GM19351 (cell line): ENCODE results near the gene IKZF1.

Experiments
- ATAC-seq: cut with Tn5 transposase; IDR thresholded peaks from one replicate; pipeline ENCODE4 v1.9.1; 2021; ENCODE audit warnings: mild to moderate bottlenecking, moderate library complexity; ENCODE audit not compliant: unreplicated experiment

The IKZF1 gene

DNA sequence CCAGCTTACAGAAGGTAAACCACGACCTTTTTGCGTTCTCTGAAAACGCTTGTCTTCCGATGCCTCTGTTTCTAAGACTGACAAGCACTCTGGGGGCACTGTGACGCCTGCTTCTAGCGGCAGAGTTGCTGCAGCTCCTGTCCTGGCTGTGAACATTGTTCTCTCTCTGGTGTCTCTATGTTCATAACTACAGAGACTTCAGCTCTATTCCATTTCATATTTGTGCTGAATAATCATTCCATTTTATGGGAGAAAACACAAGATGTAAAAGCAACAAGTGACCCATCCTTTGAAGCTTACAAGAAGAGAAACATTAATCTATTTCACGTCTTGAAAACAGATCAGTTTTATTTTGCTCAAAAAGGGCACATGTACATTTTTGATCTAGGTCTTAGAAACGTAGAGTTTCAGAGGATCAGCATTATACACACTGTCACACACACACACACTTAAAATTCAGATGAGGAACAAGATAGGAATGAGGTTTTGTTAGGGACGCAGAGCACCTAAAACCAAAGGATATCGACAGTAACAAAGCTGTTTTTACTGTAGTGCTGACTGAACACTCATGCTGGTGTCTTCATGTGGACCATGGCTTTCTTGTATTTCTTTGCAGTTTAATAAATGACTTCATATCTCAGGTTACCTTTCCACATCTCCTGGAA, 3.0 kb downstream of the IKZF1 start:
- ATAC-seq, result peak; percentile 34

DNA sequence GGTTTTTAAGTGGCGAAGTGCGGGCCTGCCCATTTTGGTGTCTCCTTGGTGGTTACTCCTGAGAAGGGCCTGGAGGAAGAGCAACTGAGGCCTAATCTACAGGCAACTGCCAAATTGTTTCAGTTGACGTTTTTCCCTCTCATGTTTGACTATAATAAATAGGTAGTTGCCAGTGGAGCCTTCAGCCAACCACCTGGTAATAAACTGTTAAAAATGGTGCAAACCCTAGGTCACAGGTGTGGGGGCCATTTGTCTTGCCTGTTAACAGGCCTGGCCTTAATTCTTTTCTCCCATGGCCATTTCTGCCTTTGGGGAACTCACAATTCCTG, 3.7 kb downstream of the IKZF1 start:
- no peak for ATAC-seq

DNA sequence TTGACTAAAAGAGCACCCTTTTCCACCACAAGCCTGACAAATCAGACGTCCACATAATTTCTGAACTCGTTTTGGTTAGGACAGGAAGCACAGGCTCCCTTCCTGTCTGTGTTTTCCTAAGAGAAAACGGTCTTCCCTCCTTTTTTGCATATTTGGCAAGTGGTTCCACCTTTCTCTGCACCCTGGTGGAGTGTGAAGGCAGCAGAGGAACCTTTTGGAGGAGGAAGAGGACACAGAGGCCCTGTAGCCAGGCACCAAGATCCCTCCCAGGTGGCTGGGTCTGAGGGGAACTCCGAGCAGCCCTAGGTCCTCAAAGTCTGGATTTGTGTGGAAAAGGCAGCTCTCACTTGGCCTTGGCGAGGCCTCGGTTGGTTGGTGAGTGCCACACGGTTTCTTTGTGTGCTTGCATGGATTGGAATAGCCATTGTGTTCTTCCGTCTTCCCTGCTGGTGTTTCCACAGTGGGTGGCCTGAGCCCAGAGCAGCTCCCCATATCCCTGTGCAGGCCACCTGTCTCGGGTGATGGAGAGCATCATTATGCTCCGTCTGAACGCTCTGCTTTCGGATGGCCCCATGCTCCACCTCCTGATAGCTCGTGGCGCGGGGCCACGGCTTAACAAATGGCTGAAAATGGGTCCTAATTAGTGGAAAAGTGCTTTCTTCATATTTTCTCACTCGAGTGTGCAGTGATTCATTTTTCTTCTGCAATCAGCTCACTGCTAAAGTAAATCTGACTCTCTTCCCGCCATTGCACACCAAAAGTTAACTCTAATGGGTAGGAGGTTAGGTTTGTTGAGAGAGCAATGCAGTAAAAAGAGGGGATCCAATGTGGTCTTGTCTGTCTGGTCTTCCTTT, 4.2 kb downstream of the IKZF1 start:
- peak; percentile 19 for ATAC-seq

DNA sequence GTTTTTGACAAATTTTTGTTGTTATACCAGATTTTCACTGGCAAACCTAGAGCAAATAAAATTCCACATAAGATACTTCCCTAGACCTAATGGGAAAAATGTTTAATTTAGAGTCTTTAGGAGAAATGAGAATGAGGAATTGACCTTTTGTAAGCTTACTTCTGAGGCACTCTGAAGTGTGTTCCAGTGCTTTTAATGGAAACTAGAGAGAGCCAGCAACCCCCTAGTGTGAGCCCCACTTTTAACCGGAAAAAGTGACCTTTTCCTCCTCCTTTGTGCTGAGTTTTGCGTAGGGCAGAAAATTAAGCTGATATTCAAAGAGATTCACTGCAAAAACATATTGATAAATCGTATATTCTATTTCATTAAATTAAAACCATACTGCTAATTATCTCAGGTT, 5.2 kb downstream of the IKZF1 start:
- ATAC-seq, result no peak

DNA sequence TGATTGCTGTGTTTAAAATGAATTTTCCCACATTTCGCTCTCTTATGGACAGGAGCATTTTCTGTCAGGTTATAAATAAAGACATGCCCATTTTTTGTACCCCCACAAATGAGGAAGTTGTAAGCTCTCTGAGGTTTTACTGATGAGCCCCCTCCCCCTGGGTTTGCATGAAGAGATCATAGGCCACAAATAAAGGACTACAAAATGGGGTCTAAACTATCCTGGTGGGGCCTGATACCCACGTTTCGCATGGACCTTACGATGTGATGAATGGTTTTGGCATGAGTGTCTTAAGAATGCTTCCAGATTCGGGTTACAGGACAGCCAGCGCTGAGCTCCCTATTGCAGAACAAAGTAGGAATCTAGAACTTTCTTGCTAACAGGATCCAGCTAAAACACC, 5.8 kb downstream of the IKZF1 start:
- ATAC-seq, result no peak

DNA sequence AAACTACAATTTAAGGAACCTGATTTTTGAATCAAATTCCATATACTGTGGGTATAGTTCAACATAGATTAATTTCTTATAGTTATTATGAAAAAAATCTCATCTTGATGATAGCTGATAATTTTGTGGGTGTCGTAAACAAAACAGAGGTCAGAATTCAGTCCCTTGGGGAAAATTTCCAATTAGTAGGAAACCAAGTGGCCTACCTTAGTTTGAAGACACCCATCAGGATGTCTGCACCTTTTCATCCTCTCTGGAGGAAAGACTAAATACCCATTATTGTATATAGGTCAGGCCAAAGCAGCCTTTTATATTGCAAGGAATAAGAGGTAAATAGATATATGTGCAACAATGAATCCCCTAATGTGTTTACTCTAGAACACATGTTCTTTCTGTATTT, 6.4 kb downstream of the IKZF1 start:
- ATAC-seq, result no peak

DNA sequence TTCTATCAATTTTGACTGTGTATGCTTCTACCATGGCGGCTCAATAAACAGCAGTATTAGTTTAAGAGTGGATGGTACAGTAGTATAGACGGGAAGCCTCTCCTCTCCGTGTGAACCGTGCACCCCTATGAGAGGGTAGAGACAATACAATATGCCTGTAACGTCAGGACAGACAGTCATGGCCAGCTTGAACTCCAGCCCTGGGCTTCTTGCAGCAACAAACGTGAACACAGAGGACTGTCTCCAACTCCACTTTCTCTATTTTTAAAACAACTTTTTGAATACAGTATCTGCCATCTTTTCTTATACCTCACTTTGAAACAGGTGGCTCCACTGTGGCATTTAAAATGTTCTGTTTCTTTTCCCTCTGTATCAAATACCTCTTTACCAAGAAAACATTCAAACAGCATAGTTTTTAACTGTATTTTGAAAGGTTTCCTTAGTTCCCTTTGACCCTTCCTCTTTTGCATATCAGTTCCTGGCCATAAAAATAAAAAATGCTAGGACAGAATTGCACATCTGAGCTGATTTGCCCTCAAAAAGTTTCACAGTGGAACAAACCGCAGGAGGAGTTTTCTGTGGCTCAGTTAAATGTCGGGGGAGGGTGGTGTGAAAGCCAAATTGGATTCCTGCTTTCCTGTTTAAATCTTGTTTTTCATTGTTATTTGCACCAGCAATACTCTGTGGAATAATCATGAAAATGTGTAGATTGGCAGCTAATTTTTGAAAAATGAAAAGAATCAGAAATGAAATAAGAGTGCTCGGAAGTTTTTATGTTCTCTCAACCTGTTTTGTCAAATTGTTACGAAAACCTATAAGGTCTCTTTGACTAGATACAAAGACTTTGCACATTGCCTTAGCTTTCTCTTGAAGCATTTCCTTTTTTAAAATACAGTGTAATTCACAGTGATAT, 8.0 kb downstream of the IKZF1 start:
- ATAC-seq, result no peak

DNA sequence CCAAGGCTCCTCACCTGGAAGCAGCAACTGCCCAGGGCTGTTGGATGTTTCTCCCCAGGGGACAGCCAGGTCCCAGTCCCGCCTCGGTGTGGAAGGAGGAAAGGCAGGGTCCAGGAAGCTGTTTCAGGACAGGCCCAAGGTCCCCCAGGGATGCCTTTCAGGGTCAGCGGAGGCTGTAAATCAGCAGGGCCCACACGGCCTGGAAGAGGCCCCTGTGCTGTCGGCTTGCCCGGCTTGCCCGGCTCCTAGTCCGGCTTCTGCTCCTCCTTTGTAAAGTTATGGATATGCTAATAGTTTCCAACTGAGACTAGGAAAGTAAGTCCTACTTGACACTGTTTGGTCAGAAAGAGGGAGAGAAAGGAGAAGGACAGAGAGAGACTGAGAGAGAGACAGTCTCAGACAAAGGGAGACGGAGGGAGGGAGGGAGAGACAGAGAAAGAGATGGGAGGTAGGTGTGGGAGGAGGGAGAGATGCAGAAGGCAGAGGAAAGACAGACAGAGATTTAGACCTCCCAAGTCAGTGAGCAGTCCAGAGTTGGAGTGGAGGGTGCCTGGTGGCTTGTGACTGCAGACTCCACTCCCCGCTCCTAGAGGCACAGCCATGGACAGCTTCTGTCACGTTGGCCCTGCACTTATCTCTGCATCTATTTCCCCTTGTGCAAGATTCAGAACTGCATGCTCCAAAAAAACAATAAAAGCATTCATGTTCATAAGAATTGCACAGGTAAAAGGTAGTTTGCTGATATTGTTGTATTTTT, 10.5 kb downstream of the IKZF1 start:
- ATAC-seq, result no peak

DNA sequence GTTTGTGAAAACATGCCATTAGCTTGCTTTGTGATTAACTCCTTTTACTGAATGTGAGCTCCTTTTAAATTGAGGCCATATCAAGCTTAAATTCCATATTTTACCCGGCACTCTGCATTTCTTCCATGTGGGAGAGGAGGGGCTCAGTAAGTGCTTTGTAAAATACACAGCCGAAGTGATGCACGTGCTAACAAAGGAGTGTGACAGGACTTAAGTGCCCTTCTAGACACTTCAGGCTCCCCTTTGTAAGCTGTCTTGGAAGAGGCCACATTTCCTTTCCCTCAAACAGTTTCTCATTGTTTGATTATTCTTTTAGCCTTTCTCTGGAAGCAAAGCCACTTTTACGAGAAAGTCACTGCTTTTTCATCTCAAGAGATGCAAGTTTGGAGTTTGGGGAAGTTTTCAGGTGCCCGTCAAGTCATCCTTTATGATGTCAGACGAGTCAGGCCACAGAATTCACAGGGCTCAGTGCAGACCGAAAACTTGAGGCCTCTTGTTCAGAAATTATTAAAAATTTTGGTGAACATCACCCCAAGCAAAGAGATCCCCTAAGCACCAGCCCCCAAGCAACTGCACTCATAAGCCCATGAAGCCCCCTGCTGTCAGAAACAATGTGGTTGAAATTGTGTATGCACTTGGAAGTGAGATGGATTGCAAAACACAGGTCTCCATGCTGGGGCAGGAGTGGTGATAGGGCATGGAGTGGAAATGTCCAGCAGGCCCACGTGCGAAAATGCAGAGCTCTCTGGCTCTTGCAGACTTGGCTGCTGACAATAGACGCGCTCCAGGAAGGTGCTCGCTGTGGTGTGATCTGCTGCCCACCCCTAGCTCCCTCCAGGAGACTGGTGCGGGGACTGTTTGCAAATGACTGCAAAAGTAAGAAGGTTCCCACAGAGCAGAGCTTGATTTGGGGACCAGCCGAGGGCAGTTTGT, 11.5 kb downstream of the IKZF1 start:
- ATAC-seq, result no peak

DNA sequence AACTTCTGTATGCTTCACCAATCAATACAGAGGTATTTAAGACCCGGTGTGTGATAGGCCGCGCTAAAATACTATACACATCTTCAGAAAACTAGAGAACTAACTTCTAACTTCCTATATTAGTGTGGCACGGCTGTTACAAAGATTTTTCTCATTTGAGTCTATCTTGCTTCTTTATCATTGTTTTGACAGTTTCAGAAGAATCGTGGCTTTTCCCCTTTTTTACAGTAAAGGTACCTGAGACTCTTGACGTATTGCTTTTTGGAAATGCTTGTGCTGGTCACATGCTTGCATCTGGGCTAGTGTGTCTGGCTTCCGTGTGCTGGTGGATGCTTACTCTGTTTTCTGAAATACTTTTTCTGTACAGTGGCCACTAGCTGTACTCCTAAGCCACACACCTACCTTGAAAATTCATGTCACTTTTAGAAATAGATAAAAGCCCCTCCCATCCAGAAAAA, 12.7 kb downstream of the IKZF1 start:
- ATAC-seq, result peak; percentile 69

DNA sequence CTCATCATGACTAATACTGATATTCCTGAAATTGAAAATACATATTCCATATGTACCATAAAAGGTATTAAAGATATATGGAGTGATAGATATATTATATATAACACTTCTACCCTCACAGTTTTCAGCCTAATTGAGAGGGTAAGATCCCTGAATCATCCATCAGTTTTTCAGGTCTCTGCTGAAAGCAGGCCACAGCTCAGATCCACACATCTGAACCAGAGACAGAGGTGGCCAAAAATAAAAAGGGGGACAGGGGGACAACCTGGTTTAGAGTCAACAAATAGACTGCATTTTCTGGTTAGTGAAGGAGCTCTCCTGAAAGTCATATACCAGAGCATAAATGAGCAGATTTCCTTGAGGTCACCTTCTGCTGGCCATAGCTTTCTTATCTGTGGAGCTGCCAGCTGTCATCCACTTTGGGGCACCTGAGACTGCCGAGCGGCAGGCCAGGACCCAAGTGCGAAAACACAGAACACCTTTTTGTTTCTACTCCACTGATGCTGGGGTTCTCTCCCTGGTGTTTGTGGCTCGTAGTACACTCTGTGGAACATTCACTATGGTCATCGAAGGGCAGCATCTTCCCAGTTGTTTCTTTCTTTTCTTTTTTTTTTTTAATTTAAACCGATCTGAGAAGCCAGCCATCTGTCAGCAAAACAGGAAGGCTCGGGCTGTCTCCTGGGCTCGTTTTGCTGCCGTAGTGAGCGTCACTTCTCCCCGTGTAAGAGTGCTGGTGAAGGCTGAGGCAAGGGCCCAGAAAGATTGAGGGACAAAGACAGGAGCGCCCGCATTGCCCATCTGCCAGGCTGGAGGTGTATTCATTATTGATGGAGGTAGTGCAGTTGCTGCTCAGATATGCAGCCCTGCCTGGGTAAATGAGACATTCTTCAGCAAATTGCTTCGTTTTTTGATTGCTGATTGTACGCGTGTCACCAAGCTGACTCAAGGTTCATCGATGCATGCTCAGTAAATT, 13.5 kb downstream of the IKZF1 start:
- peak; percentile 5 for ATAC-seq

DNA sequence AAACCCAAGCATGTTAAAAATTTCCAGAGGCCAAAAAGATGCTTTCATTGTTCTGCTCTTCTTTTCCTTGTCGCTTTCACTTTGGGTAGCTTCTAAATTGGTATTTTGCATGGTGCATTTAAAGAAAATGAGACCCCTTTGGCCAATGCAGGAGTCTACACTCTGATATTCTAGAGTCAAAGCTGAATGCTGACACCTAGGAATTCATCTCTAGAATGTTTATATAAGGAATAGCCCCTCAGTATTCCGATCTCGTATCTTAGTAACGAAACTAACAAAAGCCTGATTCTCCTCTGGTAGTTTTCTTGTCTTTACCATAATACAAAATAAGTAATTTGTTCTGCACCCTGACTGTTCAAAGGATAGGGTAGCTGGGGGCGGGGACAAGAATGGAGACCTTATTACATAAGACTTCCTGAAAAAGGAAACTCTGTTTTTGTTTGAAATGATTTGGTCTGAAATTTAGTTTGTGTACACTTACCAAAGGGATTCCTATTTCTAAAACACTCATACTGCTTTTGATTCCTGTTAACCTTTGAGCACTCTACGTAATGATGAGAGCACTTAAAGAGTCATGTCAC, 17.1 kb downstream of the IKZF1 start:
- ATAC-seq, result no peak

DNA sequence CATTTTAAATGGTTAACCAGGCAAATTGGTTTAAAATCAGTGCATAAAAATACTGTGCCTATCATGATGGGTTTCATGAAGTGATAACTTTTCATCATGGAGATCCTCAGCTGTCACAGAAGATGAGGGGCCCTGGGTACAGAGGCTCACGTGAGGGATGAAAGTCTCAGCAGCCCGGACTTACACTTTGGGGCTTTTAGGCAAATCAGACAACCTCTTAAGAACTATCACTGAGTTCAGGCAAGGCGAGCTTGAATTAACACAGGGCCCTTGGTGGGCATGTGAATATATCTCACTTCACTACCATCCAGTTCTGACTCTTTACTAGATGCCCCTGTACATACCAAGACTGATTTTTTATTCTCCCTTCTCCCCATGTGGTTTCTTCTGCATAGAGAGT, 19.6 kb downstream of the IKZF1 start:
- no peak for ATAC-seq

DNA sequence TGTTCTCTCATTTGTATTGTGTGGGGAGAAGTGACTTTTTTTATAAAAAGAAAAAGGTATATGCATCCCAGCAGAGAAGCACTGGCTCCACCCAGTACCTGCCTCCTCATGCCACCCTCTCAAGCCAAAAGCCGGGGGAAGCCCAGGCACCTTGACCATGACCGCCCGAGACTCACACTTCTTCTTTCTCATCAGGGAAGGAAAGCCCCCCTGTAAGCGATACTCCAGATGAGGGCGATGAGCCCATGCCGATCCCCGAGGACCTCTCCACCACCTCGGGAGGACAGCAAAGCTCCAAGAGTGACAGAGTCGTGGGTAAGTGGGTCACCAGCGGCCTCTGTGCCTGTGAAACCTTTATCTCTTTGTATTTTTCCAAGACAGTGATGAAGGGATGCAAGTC, 22.9 kb downstream of the IKZF1 start:
- ATAC-seq, result peak; percentile 33

DNA sequence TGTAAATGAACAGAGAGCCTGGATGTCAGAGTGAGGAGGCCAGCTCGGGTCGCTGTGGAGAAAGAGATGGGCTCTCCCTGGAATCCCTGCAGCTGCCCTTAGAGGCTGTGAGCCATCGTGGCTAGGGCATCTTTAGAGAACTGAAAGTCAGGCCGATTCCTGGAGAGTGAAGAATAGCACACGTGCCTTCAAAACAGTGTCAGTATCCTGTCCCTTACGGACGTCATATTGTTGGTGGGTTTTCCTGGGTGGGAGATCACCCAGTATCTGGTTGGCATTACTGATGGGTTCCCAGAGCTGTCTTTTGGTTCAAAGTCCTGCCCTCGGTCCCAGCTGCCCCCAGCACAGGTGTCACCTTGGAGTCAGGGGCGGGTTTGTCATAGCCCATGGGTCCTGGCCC, 25.3 kb downstream of the IKZF1 start:
- no peak for ATAC-seq

DNA sequence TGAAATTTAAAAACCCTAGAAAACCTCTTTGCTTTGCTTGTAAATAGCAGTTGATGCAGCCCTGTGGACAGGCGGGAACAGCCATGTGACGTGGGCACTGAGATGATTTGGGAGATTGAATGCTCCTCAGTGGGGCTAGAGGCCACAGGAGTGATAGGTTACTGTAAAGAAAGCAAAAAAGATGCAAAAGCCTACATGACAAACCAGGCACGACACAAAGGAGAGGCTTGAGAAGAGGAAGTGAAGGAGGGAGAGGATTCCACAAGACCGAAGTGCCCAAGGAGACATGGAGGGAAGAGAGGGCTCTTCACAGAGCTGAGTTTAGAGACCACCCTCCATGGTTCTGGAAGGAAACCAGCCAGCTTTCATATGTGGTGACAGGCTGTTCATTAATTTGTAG, 25.7 kb downstream of the IKZF1 start:
- ATAC-seq, result no peak

DNA sequence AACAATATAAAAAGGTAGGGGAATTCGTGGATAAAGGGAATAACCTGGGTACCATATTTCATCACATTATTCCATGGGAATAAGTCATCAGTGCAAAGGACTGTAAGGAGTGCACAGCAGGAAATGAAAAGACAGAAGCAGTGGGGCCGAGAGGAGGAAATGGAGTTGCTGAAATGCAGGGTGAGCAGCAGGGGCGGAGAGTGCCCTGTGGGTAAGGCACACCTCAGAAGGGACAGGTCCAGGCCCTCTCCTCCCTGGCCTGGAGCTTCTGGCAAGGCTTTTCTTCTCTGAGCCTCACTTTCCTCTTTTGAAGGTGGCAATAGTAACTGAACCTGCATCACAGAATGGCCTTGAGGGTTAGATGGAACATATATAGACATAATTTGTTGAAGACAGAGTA, 26.2 kb downstream of the IKZF1 start:
- ATAC-seq, result no peak

DNA sequence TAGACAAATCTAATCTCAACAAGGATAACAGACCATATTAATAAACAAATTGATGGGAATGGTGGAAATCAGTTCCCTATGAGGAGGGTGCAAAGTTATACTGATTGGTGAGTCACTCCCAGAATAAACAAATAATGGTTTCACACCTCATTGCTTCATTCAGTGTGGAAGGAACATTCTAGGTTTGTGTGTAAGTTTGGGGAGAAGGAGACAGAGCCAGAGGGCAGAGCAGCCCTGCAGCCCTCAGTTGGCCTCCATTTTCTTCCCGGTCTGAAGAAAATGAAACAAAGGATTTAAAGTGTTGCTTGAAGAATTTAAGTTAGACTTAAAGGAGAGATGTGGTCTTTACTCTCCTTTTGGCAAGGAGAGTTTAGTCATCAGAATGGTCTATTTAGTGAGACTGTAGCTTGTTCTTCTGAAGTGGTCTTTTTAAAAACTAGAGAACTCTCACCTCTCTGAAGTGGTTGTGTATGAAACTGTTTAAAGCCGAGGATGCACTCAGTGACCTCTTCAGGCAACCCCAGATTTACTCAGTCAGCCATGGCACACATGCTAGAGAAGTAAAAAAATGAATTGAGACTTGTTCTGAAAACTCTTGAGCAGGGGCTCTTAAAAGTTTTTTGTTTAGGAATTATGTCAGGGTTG, 27.2 kb downstream of the IKZF1 start:
- ATAC-seq, result peak; percentile 70
